HG03575 (cell line): ENCODE results near the gene CITED1.

Experiments used
- ATAC-seq: cut with Tn5 transposase; IDR thresholded peaks from one replicate; pipeline ENCODE4 v1.9.1; 2021; ENCODE audit not compliant: unreplicated experiment, insufficient number of reproducible peaks, low FRiP score; ENCODE audit errors: extremely low read depth

Gene CITED1

GRCh38 chrX:72309297-72310071 lies 3.8 kb upstream of the CITED1 start:
- ATAC-seq, result no peak

- ATAC-seq, result no peak
Observed at GRCh38 chrX:72308566-72309296, 3.0 kb upstream of the CITED1 start.

DNA sequence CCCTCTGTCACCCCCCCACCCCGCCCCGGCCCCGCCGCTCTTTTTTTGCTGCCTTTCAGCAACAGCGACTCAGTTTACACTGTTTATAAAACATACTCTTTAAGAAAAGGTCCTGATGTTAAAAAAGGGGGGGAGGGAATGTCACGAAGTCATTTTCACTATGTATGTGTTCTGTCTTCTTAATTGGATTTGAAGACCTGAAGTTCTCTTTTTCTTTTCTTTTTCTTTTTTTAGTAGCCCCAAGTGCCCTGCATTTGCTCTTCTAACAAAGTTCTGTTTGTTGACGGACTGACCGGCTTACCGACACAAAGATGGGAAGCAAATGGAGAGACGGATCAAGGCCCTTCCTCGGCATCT lies 2.5 kb upstream of the CITED1 start:
- no peak for ATAC-seq

DNA sequence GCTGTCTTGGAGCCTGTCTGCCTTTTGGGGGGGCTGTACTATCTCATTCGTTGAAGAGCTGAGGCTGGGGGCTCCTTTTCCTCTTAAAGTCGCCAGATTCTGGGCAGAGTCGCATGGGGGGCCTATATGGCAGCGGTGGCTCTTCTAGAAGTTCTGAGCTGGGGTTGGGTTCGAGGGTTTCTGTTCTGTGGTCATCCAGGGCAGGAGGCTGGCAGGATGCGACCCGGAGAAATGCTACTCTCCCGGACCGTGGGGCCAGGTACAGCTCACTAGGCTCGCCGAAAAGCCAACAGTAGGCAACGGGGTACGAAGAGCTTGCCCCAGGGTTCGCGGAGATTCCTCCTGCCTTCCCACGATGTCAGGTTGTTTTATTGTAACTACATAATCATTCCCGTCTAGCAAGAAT lies 1.9 kb upstream of the CITED1 start:
- ATAC-seq, result no peak

DNA sequence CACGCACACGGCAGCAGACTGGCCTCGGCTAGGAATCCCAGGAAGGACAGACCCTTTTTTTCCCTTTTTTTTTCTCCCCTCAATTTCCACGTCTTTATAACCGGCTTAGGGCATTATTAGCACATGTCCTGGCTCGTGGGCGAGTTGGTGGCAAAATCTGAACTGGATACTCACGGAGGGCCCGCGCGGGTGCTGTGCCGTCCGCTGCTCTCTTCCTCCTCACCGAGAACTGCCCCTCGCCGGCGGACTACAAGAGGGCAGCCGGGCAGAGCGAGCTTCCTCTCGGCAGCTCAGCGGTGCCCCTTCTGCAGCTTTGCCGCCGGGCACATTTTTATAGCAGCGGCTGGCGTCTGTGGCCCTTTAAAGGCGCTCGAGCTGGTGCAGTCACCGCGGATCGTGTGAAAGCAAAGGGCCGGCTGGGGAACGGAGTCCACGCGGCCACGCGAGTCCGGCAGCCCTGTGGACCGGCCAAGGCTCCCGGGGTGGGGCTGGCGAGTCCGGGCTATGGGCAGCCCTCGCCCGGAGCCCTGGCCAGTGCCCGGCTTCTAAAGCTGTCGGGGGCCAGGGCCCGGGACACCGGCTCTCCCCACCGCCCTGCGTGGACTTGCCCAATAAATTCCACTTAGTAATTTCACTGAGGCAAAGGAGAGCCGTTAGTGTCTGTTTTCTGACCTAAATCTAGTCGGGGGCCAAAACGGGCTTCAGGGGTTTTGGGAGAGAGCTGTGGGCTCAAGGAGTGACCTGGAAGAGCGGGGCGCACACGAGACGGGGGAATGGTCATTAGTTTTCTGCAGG lies 1.3 kb upstream of the CITED1 start:
- ATAC-seq, result no peak

DNA sequence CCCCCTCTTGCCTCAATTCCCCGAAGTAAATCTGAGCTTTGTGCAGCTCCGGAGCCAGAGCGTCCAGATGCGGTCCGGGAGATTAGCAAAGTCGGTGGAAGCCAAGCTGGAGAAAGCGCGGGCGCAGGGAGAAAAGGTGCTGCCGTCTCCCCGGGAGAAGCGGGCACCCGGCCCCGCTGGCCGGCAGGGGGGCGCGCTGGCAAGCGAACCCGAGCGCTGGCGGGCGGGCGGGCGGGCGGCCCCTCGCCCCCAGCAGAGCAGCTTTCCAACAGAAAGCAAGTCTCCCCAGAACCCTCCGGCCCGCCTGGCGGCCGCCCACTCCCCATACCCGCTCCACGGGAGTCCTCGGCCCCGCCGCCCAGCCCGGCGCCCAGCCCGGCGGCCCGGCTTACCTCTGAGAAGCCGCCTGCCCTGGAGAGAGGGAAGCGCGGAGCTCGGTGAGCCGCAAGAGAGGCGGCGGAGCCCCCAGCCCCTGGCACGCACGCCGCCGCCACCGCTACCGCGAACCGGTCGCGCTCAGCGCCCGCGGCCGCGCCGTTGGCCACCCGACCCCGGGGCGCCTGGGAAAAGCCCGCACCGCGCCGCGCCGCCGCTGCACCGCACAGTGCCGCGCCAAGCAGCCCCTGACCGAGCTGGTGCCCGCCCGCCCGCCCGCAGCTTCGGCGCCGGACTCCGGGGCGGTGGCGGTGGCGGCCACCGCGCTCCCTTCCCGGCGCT lies 529 bp upstream of the CITED1 start:
- no peak for ATAC-seq

DNA sequence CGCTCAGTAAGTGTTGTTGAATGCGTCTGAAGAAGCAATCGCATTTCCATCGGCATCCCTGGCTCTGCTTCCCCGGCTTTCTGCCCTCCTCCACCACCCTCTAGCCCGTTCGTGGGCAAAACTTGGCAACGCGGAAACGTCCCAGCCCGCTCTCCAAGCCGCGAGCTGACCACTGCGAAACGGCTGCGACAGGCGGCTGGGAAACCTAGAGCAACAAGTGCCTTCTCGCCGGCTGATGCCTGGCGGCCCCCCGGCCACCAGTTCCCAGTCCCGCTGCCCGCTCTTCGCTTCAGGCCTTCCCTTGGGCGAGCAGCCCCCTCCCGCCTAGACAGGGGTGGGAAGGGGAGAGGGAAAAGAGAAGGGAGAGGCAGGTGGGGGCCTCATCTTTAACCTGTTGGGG lies 837 bp downstream of the CITED1 start:
- no peak for ATAC-seq

DNA sequence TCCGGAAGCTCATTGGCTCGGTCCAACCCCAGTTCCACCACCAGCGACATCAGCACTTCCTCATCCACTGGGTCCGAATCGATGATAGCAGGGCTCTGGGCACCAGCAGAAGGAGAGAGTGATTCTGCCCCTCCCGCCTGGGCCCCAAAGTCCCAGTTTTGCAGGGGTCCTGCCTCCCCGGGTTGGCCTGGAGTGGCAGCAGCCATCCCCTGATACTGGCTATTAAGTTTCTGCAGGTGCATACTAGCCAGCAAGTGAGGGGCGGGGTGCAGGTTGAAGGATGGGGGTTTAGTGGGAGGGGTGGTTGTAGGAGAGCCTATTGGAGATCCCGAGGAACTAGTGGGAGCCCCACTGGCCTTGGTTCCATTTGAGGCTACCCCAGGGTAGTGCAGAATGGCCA lies 3.9 kb downstream of the CITED1 start:
- no peak for ATAC-seq

DNA sequence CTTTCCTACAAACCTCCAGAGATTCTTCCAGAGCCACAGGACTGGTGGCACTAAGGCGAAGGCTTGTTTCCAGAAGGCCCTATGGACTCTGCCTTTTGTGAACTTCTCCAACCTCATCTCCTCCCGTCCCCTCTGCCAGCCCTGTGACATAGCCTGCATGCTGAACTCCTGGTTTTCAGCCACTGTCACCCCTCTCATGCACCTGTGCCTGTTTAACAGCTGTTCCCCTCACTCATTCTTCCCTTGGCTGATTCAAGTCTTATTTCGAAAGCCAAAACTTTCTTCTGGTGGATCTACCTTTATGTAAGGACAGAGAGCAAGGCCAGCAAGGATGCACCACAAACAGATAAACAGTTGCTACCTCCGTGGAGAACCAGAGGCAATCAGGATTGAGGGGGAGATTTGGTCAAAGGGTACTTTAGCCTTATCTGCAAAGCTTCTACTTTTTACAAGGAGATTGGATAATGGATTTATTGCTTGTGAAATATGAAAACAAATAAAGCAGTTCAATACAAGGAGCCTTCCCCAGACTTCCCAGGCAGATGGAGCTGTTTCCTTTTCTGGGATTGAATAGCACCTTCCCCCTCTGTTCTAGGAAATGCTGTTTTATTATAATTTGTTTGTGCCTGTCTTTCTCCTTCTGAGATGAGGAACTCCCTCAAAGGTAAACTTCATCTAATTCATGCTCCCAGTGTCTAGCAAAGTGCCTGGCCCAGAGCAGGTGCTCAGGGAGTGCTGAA lies 5.7 kb downstream of the CITED1 start:
- no peak for ATAC-seq

GRCh38 chrX:72297953-72298730 lies 7.6 kb downstream of the CITED1 start:
- no peak for ATAC-seq

GRCh38 chrX:72296991-72297390 lies 8.7 kb downstream of the CITED1 start:
- ATAC-seq, result no peak

GRCh38 chrX:72295745-72296144 lies 10.0 kb downstream of the CITED1 start:
- no peak for ATAC-seq

- no peak for ATAC-seq
Observed at GRCh38 chrX:72294497-72294896, 11.2 kb downstream of the CITED1 start.

DNA sequence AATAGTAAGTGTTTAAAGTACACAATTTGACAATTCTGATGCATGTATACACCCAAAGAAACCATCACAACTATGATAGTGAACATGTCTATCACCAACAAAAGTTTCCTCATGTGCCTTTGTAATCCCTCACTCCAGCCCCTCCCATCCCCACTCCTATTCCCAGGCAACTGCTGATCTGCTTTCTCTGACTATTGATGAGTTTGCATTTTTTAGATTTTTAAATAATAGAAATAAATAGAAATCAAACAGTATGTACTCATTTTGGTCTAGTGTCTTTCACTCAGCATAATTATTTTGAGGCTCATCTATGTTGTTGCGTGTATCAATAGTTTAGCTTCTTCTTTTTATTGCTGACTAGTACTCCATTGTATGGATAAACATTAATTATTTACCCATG lies 23.4 kb downstream of the CITED1 start:
- no peak for ATAC-seq

DNA sequence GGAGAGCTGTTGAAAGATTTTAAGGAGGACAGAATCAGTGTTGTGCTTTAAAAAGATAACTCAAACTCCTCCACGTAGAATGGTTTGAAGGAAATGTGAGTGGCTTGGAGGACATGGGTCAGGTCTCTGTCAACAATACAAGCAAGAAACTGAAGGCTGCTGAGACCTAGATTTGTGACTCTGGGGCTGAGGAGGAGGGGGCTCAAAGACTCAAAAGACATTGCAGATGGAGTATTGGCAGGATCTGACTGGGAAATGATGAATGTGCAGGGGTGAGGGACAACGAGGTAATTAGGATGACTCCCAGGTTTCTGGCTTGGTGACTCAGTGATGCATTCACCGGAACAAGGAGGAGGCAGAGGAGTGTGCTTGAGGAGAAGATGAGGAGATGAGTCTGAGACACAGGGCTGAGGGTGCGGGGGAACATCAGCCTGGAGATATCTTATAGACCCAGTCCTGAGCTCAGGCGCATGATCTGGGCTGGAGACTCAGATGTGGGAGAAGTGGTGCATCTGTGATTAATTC lies 25.3 kb downstream of the CITED1 start:
- no peak for ATAC-seq

DNA sequence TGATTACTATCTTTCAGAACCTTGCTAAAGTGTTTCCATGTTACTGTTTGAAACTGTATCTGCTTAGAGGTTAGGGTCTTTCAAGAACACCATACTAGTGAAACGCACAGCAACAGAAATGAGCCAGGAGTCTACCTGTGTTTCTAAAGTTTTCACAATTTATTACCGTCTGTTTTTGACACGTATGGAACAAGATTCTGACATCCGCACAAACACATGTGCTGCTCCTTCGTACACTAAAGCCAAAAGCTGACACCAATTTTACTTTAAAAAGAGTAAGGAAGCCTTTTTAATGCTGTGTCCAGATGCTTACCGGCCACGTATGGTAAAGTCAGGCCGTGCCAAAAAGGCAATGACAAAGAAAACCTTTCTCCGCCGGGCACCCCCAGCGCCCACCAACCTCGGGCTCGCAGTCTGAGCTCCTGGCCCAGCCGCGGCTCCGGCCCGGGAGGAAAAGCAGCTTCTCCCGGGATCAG lies 29.2 kb downstream of the CITED1 start:
- ATAC-seq, result no peak

DNA sequence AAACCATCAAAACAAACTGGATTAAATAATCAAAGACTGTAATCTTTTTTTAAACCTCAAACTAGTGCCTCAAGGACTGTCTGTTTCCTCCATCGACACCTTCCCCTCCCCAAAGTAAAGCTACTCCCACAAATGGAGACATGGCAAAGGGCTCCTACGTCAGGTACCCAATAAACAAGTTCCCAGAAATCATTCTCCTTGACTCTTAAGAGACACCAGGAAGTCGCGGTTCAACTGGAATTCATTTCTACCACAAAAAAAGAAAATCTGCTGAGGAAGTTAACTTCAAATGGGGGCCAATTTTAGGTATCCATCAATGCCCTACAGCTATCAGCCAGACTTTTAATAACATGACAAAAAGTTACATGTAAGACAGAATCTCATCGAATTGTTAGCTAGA lies 31.2 kb downstream of the CITED1 start:
- no peak for ATAC-seq

GRCh38 chrX:72273718-72274117 lies 32.0 kb downstream of the CITED1 start:
- no peak for ATAC-seq
